ENCODE data around the gene ANKRD12. TPM values are rescaled to one million over a fixed set of nuclear protein-coding genes. Genes with fewer than 3 reads are reported as not detected.

The ANKRD12 gene
- total and polyA plus RNA-seq, 2 of the 4 experiments (the other 2 are of a cell fraction): 2.6 to 12.9 TPM

DNA sequence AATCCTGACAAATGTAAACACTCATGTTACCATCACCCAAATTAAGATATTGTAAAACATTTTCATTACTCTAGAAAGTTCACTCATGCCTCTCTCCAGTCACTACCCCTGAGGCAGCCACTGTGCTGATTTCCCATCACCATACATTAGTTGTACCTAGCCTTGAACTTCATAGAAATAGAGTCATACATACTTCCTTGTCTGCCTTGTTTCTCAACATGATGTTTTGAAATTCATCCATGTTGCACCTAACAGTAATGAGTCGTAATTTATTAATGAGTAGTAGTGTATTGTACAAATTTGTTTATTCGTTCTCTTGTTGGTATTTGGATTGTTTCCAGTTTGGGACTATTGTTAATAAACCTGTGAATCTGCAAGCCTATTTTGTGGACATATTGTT is 149.0 kb downstream of the ANKRD12 start:
- H3K36me3 ChIP-seq (ENCODE audit: control insufficient read depth, insufficient read depth, low read length): peaks cover 3% of the 10 kb centered on the region; the same call in 1 of the 2 replicates
- H4K91ac ChIP-seq (ENCODE audit: insufficient read depth, low read depth, low read length): no peak overlapping the region
- H3K9me1 ChIP-seq (ENCODE audit: insufficient read depth, low read length): 0 out of 2 replicates have a peak, but pooled peaks cover 3% of the 10 kb centered on the region
- H3K79me1 ChIP-seq (ENCODE audit: low read depth in 1 of 2, low read length in 2 of 2): peaks cover 3% of the 10 kb centered on the region in 2 experiments; a peak in 2 of 4 replicates
- dilution Hi-C loops (cut with HindIII; ENCODE audit: low sequenced_read_pairs, unreplicated experiment): no loop called here
- H3K4ac ChIP-seq (ENCODE audit: low read depth, low read length): no peak overlapping the region
- no peak overlapping the region for H2BK15ac ChIP-seq (ENCODE audit: low read depth, low read length)
- H2AK5ac ChIP-seq (ENCODE audit: low read depth, low read length): no peak overlapping the region
- in situ Hi-C loops (cut with MboI; ENCODE audit: low sequenced_read_pairs): no loop called here
- H2AFZ ChIP-seq (replicated peaks; ENCODE audit: low read length, poor library complexity): no peak overlapping the region
- 0 out of 2 replicates have a peak overlapping the region, but pooled peaks have one; percentile 29 for H3K18ac ChIP-seq (ENCODE audit: low read depth, low read length)
- H3K4me3 ChIP-seq (ENCODE audit: insufficient read depth, low read depth, low read length): no peak overlapping the region
- intact Hi-C loops (cut with micrococcal nuclease): no loop called here
- no peaks in the 10 kb centered on the region for H3K9me3 ChIP-seq (ENCODE audit: control insufficient read depth, insufficient read depth, low read length)
- WGBS, 2 experiments (ENCODE audit: extremely low coverage in 2 of 2, insufficient read length in 1 of 2): no CpG with 5 or more reads among the region's 2 CpGs
- H4K20me1 ChIP-seq (ENCODE audit: insufficient read depth, low read length): no peaks in the 10 kb centered on the region
- H3K4me1 ChIP-seq (ENCODE audit: control insufficient read depth, insufficient read depth, low read length): peaks cover 6% of the 10 kb centered on the region
- H3K56ac ChIP-seq (ENCODE audit: extremely low read depth, insufficient read depth, low read length): no peak overlapping the region
- ChIA-PET CTCF (no interaction called here), POLR2A (ENCODE audit: unreplicated experiment) (no interaction called here)
- BruUV-seq (replicated peaks): no TSS peak
- H3K23ac ChIP-seq (ENCODE audit: low read depth, low read length): no peak overlapping the region
- H4K5ac ChIP-seq (ENCODE audit: low read depth, low read length): no peak overlapping the region
- H2BK5ac ChIP-seq (ENCODE audit: low read depth, low read length, poor library complexity, severe bottlenecking): peak overlapping the region; percentile 16
- no peaks in the 10 kb centered on the region for H3K27me3 ChIP-seq (ENCODE audit: control insufficient read depth, insufficient read depth, low read length)
- peak overlapping the region in 1 of 2 experiments; percentile 32; a peak in 1 of 4 replicates for H4K8ac ChIP-seq (ENCODE audit: low read depth in 2 of 2, low read length in 2 of 2)
- TF ChIP-seq MAFK (IDR thresholded peaks at IDR 0.05; ENCODE audit: low read depth, low read length) (no peak), BHLHE40 (IDR thresholded peaks at IDR 0.05; ENCODE audit: low read depth, low read length) (no peak), RCOR1 (IDR thresholded peaks at IDR 0.05; ENCODE audit: insufficient replicate concordance, low read length) (no peak), RAD21 (IDR thresholded peaks at IDR 0.05; ENCODE audit: low read length) (no peak), CEBPB (IDR thresholded peaks at IDR 0.05; ENCODE audit: low read depth, low read length) (no peak), RFX5 (IDR thresholded peaks at IDR 0.05; ENCODE audit: low read depth, low read length) (no peak), CHD1 (IDR thresholded peaks at IDR 0.05; ENCODE audit: low read depth, low read length) (no peak), MXI1 (IDR thresholded peaks at IDR 0.05; ENCODE audit: borderline replicate concordance, low read depth, low read length) (no peak), MAZ (IDR thresholded peaks at IDR 0.05; ENCODE audit: borderline replicate concordance, low read depth, low read length) (no peak)
- TF ChIP-seq, protein P1, sequence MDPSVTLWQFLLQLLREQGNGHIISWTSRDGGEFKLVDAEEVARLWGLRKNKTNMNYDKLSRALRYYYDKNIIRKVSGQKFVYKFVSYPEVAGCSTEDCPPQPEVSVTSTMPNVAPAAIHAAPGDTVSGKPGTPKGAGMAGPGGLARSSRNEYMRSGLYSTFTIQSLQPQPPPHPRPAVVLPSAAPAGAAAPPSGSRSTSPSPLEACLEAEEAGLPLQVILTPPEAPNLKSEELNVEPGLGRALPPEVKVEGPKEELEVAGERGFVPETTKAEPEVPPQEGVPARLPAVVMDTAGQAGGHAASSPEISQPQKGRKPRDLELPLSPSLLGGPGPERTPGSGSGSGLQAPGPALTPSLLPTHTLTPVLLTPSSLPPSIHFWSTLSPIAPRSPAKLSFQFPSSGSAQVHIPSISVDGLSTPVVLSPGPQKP (IDR thresholded peaks at IDR 0.05; ENCODE audit: borderline replicate concordance, low read depth, low read length): no peak
- TF ChIP-seq, protein P2, sequence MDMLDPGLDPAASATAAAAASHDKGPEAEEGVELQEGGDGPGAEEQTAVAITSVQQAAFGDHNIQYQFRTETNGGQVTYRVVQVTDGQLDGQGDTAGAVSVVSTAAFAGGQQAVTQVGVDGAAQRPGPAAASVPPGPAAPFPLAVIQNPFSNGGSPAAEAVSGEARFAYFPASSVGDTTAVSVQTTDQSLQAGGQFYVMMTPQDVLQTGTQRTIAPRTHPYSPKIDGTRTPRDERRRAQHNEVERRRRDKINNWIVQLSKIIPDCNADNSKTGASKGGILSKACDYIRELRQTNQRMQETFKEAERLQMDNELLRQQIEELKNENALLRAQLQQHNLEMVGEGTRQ (IDR thresholded peaks at IDR 0.05; ENCODE audit: low read depth, low read length): no peak
- H3K4me2 ChIP-seq (ENCODE audit: low read depth, low read length): no peak overlapping the region
- DNase-seq (no peak), ATAC-seq (ENCODE audit: low read depth) (no peak)
- H3K14ac ChIP-seq (replicated peaks; ENCODE audit: low read depth, low read length): no peak overlapping the region; the same call in 1 of the 2 replicates
- no peak overlapping the region for H2AK9ac ChIP-seq (replicated peaks; ENCODE audit: low read depth, low read length, poor library complexity)
- no peak overlapping the region for H2BK20ac ChIP-seq (ENCODE audit: low read depth, low read length)
- H3K9ac ChIP-seq (ENCODE audit: low read depth, low read length): no peak overlapping the region
- H3K27ac ChIP-seq (ENCODE audit: insufficient read depth, low read length): no peak overlapping the region
- H2BK120ac ChIP-seq (ENCODE audit: low read depth, low read length): 0 out of 2 replicates have a peak overlapping the region, but pooled peaks have one; percentile 6
